ENCODE results near the gene ZNF440. TPM values are rescaled to one million over a fixed set of nuclear protein-coding genes. Genes with fewer than 3 reads are reported as not detected.

Gene ZNF440
- total RNA-seq, 1 donor from 2014 or later, result 21.6 TPM

DNA sequence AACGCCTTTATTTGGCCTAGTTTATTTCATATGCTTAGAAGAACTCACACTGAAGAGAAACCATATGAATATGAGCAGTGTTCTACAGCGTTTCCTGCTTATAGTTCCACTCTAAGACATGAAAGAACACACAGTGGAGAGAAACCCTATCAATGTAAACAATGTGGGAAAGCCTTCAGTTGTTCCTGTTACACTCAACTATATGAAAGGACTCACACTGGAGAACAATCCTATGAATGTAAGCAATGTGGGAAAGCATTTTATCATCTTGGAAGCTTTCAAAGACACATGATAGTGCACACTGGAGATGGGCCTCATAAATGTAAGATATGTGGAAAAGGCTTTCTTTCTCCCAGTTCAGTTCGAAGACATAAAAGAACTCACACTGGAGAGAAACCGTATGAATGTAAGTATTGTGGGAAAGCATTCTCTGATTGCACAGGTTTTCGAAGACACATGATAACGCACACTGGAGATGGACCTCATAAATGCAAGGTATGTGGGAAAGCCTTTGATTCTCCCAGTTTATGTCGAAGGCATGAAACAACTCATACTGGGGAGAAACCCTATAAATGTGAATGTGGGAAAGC, 33.5 kb upstream of the ZNF440 start:
- no peaks in the 10 kb centered on the region for H3K27me3 Mint-ChIP-seq (ENCODE audit: low read depth)
- peaks cover 74% of the 10 kb centered on the region for H3K9me3 Mint-ChIP-seq
- H3K4me1 Mint-ChIP-seq, result no peaks in the 10 kb centered on the region
- no peak overlapping the region for H3K27ac Mint-ChIP-seq
- TF ChIP-seq, protein P1, sequence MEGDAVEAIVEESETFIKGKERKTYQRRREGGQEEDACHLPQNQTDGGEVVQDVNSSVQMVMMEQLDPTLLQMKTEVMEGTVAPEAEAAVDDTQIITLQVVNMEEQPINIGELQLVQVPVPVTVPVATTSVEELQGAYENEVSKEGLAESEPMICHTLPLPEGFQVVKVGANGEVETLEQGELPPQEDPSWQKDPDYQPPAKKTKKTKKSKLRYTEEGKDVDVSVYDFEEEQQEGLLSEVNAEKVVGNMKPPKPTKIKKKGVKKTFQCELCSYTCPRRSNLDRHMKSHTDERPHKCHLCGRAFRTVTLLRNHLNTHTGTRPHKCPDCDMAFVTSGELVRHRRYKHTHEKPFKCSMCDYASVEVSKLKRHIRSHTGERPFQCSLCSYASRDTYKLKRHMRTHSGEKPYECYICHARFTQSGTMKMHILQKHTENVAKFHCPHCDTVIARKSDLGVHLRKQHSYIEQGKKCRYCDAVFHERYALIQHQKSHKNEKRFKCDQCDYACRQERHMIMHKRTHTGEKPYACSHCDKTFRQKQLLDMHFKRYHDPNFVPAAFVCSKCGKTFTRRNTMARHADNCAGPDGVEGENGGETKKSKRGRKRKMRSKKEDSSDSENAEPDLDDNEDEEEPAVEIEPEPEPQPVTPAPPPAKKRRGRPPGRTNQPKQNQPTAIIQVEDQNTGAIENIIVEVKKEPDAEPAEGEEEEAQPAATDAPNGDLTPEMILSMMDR (IDR thresholded peaks at IDR 0.05; ENCODE audit: unreplicated experiment), result no peak
- no peak overlapping the region for H3K4me3 Mint-ChIP-seq
- DNase-seq (ENCODE audit: low spot score in 2 of 2, unreplicated experiment in 2 of 2), result no peak
- H3K36me3 Mint-ChIP-seq, result peaks cover 83% of the 10 kb centered on the region

DNA sequence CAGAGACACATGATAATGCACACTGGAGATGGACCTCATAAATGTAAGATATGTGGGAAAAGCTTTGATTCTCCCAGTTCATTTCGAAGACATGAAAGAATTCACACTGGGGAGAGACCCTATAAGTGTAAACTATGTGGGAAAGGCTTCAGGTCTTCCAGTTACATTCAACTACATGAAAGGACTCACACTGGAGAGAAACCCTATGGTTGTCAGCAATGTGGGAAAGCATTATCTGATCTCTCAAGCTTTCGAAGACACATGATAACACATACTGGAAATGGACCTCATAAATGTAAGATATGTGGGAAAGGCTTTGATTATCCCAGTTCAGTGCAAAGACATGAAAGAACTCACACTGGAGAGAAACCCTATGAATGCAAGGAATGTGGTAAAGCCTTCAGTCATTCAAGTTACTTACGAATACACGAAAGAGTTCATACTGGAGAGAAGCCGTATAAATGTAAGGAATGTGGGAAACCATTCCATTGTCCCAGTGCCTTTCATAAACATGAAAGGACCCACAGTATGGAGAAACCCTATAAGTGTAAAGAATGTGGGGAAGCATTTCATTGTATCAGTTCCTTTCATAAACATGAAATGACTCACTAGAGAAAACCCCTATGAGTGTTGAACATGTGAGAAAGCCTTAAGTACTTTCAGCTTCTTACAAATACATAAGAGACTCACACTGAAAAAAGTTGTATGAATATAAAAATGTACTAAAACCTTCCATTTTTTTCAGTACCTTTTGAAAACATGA, 32.6 kb upstream of the ZNF440 start:
- Mint-ChIP-seq H3K27ac (no peak overlapping the region), H3K4me3 (no peak overlapping the region), H3K36me3 (peaks cover 79% of the 10 kb centered on the region), H3K4me1 (no peaks in the 10 kb centered on the region), H3K27me3 (ENCODE audit: low read depth) (no peaks in the 10 kb centered on the region), H3K9me3 (peaks cover 72% of the 10 kb centered on the region)
- no peak for DNase-seq (ENCODE audit: low spot score in 2 of 2, unreplicated experiment in 2 of 2)
- TF ChIP-seq, protein P1 (IDR thresholded peaks at IDR 0.05; ENCODE audit: unreplicated experiment), result no peak

DNA sequence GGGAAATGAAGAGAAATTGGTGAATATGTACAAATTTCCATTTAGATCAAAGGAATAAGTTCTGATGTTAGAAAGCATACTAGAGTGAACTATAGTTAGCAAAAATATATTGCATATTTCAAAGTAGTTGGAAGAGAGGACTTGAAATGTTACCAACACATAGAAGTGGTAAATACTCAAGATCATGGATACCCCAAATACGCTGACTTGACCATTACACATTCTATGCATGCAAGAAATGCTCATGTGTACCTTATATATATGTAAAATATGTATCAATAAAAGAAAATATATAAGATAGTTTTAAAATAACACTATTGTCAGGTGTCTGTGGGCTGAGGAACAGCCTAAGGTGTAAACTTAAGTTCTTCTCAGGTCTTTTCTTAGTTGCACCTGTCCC, 30.3 kb upstream of the ZNF440 start:
- TF ChIP-seq, protein P1 (IDR thresholded peaks at IDR 0.05; ENCODE audit: unreplicated experiment), result no peak
- H3K36me3 Mint-ChIP-seq, result peaks cover 62% of the 10 kb centered on the region
- no peak overlapping the region for H3K4me3 Mint-ChIP-seq
- H3K27me3 Mint-ChIP-seq (ENCODE audit: low read depth), result no peaks in the 10 kb centered on the region
- H3K27ac Mint-ChIP-seq, result no peak overlapping the region
- peaks cover 71% of the 10 kb centered on the region for H3K9me3 Mint-ChIP-seq
- no peaks in the 10 kb centered on the region for H3K4me1 Mint-ChIP-seq
- DNase-seq (ENCODE audit: low spot score in 2 of 2, unreplicated experiment in 2 of 2), result no peak

DNA sequence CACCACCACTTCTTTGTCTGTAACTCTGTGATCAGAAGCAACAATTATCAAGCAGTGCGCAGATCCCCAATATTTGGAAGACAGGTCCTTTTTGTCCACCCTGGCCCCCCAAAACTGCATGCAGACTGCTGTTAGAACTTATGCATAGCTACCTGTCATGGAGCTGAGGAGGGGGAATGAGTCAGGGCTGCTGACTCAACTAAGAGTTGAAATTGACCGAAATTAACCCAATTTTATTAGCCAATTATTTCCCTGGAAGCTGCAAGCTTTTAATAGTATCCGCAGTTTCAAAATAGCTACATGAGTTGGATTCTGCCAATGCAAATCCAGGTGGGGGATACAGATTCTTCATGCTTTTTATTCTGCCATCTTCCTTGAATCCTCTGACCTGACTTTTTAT, 29.7 kb upstream of the ZNF440 start:
- no peak for DNase-seq (ENCODE audit: low spot score in 2 of 2, unreplicated experiment in 2 of 2)
- TF ChIP-seq, protein P1 (IDR thresholded peaks at IDR 0.05; ENCODE audit: unreplicated experiment), result no peak
- H3K4me3 Mint-ChIP-seq, result no peak overlapping the region
- no peak overlapping the region for H3K27ac Mint-ChIP-seq
- H3K9me3 Mint-ChIP-seq, result peaks cover 74% of the 10 kb centered on the region
- H3K4me1 Mint-ChIP-seq, result no peaks in the 10 kb centered on the region
- no peaks in the 10 kb centered on the region for H3K27me3 Mint-ChIP-seq (ENCODE audit: low read depth)
- peaks cover 57% of the 10 kb centered on the region for H3K36me3 Mint-ChIP-seq

DNA sequence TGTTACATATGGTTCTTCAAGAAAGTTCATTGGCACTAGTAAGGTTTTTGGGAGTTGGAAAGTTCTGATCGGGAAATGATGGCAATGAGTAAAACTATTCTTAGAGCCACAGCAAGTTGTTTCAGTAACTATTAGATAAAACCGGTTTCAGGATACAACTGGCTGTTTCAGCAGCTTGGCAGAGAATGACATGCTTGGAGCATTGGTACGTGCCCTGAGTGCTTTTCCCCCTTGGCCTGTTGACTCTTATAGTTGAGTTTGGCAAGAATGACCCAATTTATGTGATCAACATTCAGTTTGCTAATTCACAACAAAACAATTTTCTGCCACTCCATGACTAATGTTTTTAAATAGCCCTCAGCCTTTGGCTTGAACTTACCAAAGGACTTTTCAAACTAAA, 26.5 kb upstream of the ZNF440 start:
- Mint-ChIP-seq H3K4me3 (no peak overlapping the region), H3K27me3 (ENCODE audit: low read depth) (peaks cover 6% of the 10 kb centered on the region), H3K27ac (no peak overlapping the region), H3K36me3 (peaks cover 31% of the 10 kb centered on the region), H3K9me3 (peaks cover 72% of the 10 kb centered on the region), H3K4me1 (no peaks in the 10 kb centered on the region)
- no peak for DNase-seq (ENCODE audit: low spot score in 2 of 2, unreplicated experiment in 2 of 2)
- TF ChIP-seq, protein P1 (IDR thresholded peaks at IDR 0.05; ENCODE audit: unreplicated experiment), result no peak

Measured in mesothelial cell of epicardium (in vitro differentiated cells).